Ishikawa (cell line): ENCODE results near the gene RFFL.

Experiments used
- MAX ChIP-seq: IDR thresholded peaks from 2 replicates; pipeline ENCODE4 v1.6.1; 2012
- NFIC ChIP-seq: IDR thresholded peaks from 2 replicates; pipeline ENCODE4 v1.6.1; 2012
- USF1 ChIP-seq: IDR thresholded peaks from 2 replicates; pipeline ENCODE4 v1.6.1; 2012
- YY1 ChIP-seq: IDR thresholded peaks from 2 replicates; pipeline ENCODE4 v1.6.1; 2012; ENCODE audit warnings: low read depth

- no peak for TF ChIP-seq YY1
- TF ChIP-seq NFIC: no peak
- no peak for TF ChIP-seq USF1
- no peak for TF ChIP-seq MAX
Measured at GRCh38 chr17:35023538-35023937, 40.0 kb downstream of the RFFL start.
